Midbrain (tissue), 1 donor: ENCODE data around the gene STXBP5L.
"Not testable (repeated sequence)": the region's sequence is repeated elsewhere in the genome, so short reads cannot be mapped to it uniquely, and the experiment has no call there.

Experiments used
- DNase-seq: peaks from one replicate; lab custom pipeline; 2025; lab: John Stamatoyannopoulos, UW

STXBP5L gene

DNA sequence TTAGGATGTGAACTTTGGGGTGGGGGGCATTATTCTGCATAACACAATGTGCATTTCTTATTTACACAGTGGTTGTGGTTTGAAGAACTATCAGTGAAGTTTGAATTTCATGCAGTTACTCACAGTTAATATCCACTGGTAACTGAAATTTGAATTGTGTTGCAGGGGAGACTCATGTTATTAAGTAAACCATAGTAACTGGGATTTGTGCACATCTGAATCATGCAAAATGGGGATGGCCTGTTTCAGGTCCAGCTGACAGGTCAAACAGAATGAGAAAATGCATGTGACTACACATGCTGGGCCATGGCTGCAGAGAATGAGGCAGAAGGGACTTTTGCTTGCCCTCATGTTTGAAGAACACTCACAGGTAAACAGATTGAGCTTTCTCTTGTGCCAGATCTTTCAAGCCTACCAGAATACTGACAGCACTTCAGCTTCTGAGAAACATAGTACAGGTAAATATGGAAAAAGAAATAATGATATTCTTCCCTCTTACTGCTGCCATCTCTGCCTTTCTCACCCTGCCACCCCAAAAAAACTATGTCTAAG lies 522.7 kb downstream of the STXBP5L start:
- DNase-seq: no peak

DNA sequence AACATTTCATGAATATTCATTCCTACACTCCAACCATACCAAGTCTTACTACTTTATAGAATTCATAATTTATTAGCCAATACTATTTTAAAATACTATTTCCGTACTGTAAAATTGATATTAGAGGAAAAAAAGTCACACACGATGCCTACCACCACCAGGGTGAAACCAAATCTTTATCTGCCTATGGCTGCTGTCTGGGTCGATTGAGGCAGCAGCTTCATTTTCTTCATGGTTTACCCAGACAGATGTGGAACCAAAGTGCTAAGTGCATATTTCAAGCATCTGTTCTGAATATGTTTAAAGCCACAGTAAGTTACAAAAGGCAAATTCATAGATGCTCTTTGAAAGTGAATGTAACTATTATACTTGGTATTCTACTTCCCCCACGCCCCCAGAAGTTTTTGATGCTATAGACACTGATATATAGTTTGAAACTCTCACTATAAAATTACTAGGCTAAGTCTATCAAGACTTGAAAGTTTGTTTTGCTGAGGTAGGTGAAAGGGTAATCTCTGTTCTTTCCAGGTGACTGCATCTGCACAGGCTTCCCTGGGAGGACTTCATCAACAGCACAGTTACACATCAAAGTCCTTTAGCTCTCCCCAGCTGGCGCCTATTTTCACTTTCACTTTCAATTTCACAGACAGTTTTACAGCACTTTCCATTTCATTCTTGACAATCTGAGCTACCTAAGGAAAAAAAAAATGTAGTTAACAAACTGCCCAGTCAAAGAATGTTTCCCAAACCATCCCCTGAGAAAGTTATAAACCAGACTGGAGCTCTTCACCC lies 523.9 kb downstream of the STXBP5L start:
- DNase-seq: peak; percentile 5

DNA sequence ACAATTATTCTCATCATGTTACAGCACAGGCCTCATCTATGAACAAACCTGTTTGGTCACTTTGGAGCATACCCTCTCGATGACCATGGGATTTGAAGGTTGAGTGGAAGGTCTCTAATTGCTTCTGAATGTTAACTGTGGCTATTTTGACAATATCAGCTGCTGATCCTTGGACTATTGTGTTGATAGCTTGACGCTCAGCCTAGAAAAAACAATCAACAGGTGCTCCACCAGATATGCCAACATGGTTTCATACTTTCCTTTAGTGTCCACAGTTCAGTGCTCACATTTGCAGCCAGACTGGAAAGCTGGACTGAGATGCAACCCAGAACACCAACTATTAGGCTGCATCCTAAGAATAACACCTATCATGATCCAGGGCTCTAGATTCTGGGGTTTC lies 528.1 kb downstream of the STXBP5L start:
- DNase-seq: no peak

GRCh38 chr3:121436641-121437040 lies 528.6 kb downstream of the STXBP5L start:
- no peak for DNase-seq

- DNase-seq: no peak
Observed at GRCh38 chr3:121443456-121443855, 535.5 kb downstream of the STXBP5L start.

DNA sequence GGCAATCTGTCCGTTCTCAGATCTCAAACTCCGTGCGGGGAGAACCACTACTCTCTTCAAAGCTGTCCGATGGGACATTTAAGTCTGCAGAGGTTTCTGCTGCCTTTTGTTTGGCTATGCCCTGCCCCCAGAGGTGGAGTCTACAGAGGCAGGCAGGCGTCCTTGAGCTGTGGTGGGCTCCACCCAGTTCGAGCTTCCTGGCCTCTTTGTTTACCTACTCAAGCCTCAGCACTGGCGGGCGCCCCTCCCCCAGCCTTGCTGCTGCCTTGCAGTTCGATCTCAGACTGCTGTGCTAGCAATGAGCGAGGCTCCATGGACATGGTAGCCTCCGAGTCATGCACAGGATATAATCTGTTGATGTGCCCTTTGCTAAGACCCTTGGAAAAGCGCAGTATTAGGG lies 543.7 kb downstream of the STXBP5L start:
- not testable (repeated sequence) for DNase-seq

GRCh38 chr3:121462565-121462964 lies 554.6 kb downstream of the STXBP5L start:
- no peak for DNase-seq

- DNase-seq: no peak
Observed at GRCh38 chr3:121463745-121464144, 555.7 kb downstream of the STXBP5L start.

DNA sequence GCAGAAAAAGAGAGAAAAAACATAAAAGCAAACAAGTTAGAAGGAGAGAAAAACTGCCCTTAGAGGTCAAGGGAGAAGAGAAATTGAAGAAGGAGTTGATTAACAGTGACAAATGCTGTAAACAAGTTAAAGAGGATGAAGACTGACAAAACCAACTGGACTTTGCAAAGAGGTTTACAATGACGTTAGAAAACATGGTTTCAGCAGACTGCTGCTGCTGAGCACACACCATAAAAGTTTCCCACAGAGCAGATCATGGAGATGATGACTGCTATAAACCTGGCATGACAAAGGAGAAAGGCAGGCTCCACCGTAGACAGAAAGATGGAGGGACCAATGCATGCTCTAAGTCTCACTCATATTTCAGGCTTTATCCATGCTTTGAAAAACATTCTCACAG lies 559.1 kb downstream of the STXBP5L start:
- DNase-seq: no peak

DNA sequence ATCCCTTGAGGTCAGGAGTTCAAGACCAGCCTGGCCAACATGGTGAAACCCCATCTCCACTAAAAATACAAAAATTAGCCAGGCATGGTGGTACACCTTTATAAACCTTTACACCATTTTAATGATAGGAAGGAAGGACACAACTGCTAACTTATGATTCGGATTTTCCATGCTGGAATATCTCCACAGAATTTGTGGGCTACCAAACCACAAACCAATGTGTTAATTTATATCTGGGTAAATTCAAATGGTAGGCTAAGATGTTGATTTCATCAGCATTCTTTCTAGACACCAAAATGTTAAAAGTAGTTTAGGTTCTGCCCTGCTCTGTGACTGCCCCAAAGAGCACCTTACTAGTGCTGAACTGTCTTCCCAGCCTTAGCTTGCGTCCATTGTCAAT lies 565.0 kb downstream of the STXBP5L start:
- no peak for DNase-seq
